PFSK-1 (cell line): ENCODE data around the gene MAB21L1.

Source experiments
- FOXP2 ChIP-seq: optimal IDR thresholded peaks from 2 replicates; pipeline ENCODE3; 2011; ENCODE audit warnings: borderline replicate concordance, control low read depth, inconsistent platforms; ENCODE audit not compliant: insufficient read depth; ENCODE audit errors: extremely low read length, extremely low read depth
- POLR2AphosphoS5 ChIP-seq: IDR thresholded peaks from 2 replicates; pipeline ENCODE4 v1.6.1; 2012; ENCODE audit warnings: low read depth, mild to moderate bottlenecking, control low read depth, low read length, moderate library complexity
- SIN3A ChIP-seq: IDR thresholded peaks from 2 replicates; pipeline ENCODE4 v1.6.1; 2012; ENCODE audit warnings: mild to moderate bottlenecking, low read length, moderate library complexity, borderline replicate concordance; ENCODE audit not compliant: insufficient read depth
- TAF1 ChIP-seq: IDR thresholded peaks from 2 replicates; pipeline ENCODE4 v1.6.1; 2012; ENCODE audit warnings: low read length, control low read depth, borderline replicate concordance; ENCODE audit not compliant: insufficient read depth
- TF ChIP-seq, protein P1 (sequence below), 2 experiments: IDR thresholded peaks; 2 replicates each; pipeline versions ENCODE4 v1.6.1 to v1.8.0; 2011 to 2012; ENCODE audit warnings: low read depth in 2 of 2, low read length in 2 of 2, control low read depth in 1 of 2, inconsistent platforms in 1 of 2, mild to moderate bottlenecking in 1 of 2, moderate library complexity in 1 of 2; ENCODE audit not compliant: insufficient read depth in 1 of 2

The MAB21L1 gene

DNA sequence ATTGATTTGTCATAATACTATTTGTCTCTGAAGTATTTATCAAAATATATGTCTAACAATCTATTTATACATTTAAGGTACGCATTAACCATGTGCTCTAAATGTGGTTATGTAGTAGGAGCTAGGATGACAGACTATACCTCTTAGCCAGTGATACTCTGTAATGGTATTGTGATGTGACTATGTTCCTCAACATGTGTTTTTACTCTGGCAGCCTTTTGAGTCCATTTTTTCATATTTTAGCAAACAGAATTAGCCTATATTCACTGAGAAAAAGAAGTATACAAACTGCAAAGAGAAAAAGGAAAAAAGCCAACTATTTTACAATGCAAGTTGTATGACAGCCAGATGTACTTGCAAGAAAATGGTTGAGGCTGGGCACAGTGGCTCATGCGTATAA, 26.7 kb downstream of the MAB21L1 start:
- TF ChIP-seq POLR2AphosphoS5 (no peak), TAF1 (no peak), FOXP2 (no peak), SIN3A (no peak)
- TF ChIP-seq, protein P1, sequence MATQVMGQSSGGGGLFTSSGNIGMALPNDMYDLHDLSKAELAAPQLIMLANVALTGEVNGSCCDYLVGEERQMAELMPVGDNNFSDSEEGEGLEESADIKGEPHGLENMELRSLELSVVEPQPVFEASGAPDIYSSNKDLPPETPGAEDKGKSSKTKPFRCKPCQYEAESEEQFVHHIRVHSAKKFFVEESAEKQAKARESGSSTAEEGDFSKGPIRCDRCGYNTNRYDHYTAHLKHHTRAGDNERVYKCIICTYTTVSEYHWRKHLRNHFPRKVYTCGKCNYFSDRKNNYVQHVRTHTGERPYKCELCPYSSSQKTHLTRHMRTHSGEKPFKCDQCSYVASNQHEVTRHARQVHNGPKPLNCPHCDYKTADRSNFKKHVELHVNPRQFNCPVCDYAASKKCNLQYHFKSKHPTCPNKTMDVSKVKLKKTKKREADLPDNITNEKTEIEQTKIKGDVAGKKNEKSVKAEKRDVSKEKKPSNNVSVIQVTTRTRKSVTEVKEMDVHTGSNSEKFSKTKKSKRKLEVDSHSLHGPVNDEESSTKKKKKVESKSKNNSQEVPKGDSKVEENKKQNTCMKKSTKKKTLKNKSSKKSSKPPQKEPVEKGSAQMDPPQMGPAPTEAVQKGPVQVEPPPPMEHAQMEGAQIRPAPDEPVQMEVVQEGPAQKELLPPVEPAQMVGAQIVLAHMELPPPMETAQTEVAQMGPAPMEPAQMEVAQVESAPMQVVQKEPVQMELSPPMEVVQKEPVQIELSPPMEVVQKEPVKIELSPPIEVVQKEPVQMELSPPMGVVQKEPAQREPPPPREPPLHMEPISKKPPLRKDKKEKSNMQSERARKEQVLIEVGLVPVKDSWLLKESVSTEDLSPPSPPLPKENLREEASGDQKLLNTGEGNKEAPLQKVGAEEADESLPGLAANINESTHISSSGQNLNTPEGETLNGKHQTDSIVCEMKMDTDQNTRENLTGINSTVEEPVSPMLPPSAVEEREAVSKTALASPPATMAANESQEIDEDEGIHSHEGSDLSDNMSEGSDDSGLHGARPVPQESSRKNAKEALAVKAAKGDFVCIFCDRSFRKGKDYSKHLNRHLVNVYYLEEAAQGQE (IDR thresholded peaks at IDR 0.05; ENCODE audit: insufficient read depth in 1 of 2, low read depth in 2 of 2, low read length in 2 of 2) = no peak

DNA sequence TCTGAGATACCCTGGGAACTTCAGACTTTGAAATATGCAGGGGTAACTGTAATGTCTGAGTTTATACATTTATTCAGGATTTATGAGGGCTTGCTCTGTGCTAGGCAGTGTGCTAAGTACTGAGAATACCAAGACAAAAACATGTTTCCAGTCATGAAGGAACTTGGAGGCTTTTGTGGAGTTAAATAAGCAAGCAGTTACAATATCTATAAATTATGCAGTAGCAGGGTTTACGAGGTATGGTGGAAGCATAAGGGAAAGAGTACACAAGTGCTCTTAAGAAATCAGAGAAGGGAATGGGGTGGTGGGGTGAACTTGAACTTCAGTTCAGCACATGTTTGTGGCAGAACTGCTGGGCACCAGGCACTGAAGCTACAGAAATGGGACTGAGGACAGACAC, 28.0 kb downstream of the MAB21L1 start:
- no peak for TF ChIP-seq FOXP2
- no peak for TF ChIP-seq TAF1
- TF ChIP-seq, protein P1 (IDR thresholded peaks at IDR 0.05; ENCODE audit: insufficient read depth in 1 of 2, low read depth in 2 of 2, low read length in 2 of 2) = no peak
- no peak for TF ChIP-seq SIN3A
- TF ChIP-seq POLR2AphosphoS5 = no peak
